Measurements from ENCODE around the gene ZBTB42. TPM values are rescaled to one million over a fixed set of nuclear protein-coding genes. Genes with fewer than 3 reads are reported as not detected.

ZBTB42 gene
- total RNA-seq, 1 donor from 2014 or later = 2.6 TPM

- Mint-ChIP-seq H3K4me3 (ENCODE audit: unreplicated experiment) (no peak overlapping the region), H3K9me3 (ENCODE audit: low read depth) (no peaks in the 10 kb centered on the region), H3K27ac (ENCODE audit: unreplicated experiment) (no peak overlapping the region), H3K27me3 (ENCODE audit: low read depth) (no peaks in the 10 kb centered on the region), H3K36me3 (ENCODE audit: low read depth) (no peaks in the 10 kb centered on the region), H3K4me1 (ENCODE audit: low read depth) (peaks cover 17% of the 10 kb centered on the region)
- DNase-seq (ENCODE audit: low spot score) = peak; percentile 20
- TF ChIP-seq CTCF (IDR thresholded peaks at IDR 0.05) = no peak
Measured at GRCh38 chr14:104817930-104818713, 17.2 kb downstream of the ZBTB42 start.

GRCh38 chr14:104818714-104819161 lies 17.8 kb downstream of the ZBTB42 start:
- no peak overlapping the region for H3K4me3 Mint-ChIP-seq (ENCODE audit: unreplicated experiment)
- H3K36me3 Mint-ChIP-seq (ENCODE audit: low read depth) = no peaks in the 10 kb centered on the region
- no peaks in the 10 kb centered on the region for H3K27me3 Mint-ChIP-seq (ENCODE audit: low read depth)
- DNase-seq (ENCODE audit: low spot score) = peak; percentile 50
- no peak for TF ChIP-seq CTCF (IDR thresholded peaks at IDR 0.05)
- no peaks in the 10 kb centered on the region for H3K9me3 Mint-ChIP-seq (ENCODE audit: low read depth)
- H3K27ac Mint-ChIP-seq (ENCODE audit: unreplicated experiment) = no peak overlapping the region
- peaks cover 17% of the 10 kb centered on the region for H3K4me1 Mint-ChIP-seq (ENCODE audit: low read depth)

GRCh38 chr14:104819361-104819781 lies 18.5 kb downstream of the ZBTB42 start:
- peaks cover 12% of the 10 kb centered on the region for H3K4me1 Mint-ChIP-seq (ENCODE audit: low read depth)
- no peak overlapping the region for H3K27ac Mint-ChIP-seq (ENCODE audit: unreplicated experiment)
- peak; percentile 77 for DNase-seq (ENCODE audit: low spot score)
- no peak for TF ChIP-seq CTCF (IDR thresholded peaks at IDR 0.05)
- no peaks in the 10 kb centered on the region for H3K36me3 Mint-ChIP-seq (ENCODE audit: low read depth)
- H3K9me3 Mint-ChIP-seq (ENCODE audit: low read depth) = peaks cover under 1% of the 10 kb centered on the region
- H3K4me3 Mint-ChIP-seq (ENCODE audit: unreplicated experiment) = no peak overlapping the region
- H3K27me3 Mint-ChIP-seq (ENCODE audit: low read depth) = no peaks in the 10 kb centered on the region

- H3K27ac Mint-ChIP-seq (ENCODE audit: unreplicated experiment) = no peak overlapping the region
- TF ChIP-seq CTCF (IDR thresholded peaks at IDR 0.05) = peak; percentile 75
- no peak overlapping the region for H3K4me3 Mint-ChIP-seq (ENCODE audit: unreplicated experiment)
- H3K27me3 Mint-ChIP-seq (ENCODE audit: low read depth) = no peaks in the 10 kb centered on the region
- DNase-seq (ENCODE audit: low spot score) = peak; percentile 86
- no peaks in the 10 kb centered on the region for H3K36me3 Mint-ChIP-seq (ENCODE audit: low read depth)
- peaks cover 10% of the 10 kb centered on the region for H3K4me1 Mint-ChIP-seq (ENCODE audit: low read depth)
- H3K9me3 Mint-ChIP-seq (ENCODE audit: low read depth) = peaks cover 3% of the 10 kb centered on the region
Measured at GRCh38 chr14:104820669-104821228, 19.8 kb downstream of the ZBTB42 start.

- peak; percentile 85 for DNase-seq (ENCODE audit: low spot score)
- TF ChIP-seq CTCF (IDR thresholded peaks at IDR 0.05) = no peak
- Mint-ChIP-seq H3K27me3 (ENCODE audit: low read depth) (no peaks in the 10 kb centered on the region), H3K4me1 (ENCODE audit: low read depth) (peaks cover 14% of the 10 kb centered on the region), H3K9me3 (ENCODE audit: low read depth) (peaks cover 3% of the 10 kb centered on the region), H3K27ac (ENCODE audit: unreplicated experiment) (no peak overlapping the region), H3K36me3 (ENCODE audit: low read depth) (no peaks in the 10 kb centered on the region), H3K4me3 (ENCODE audit: unreplicated experiment) (no peak overlapping the region)
Measured at GRCh38 chr14:104821229-104821945, 20.5 kb downstream of the ZBTB42 start.

Measured in chondrocyte (in vitro differentiated cells).